HL-60 (cell line): ENCODE measurements around the gene AFTPH.

Experiments
- DNase-seq, 2 experiments: peaks; one replicate each; pipeline ENCODE4 v3.0.0-alpha.2; 2010 to 2020; ENCODE audit warnings: low read depth in 1 of 2, low spot score in 1 of 2
- H3K27ac ChIP-seq: fragments of 250-450 bp; sonication (Bioruptor Pico); replicated peaks from 2 replicates; pipeline ENCODE4 v1.5.1; 2020; ENCODE audit warnings: mild to moderate bottlenecking, moderate library complexity
- H3K27me3 ChIP-seq: fragments of 250-450 bp; sonication (Bioruptor Pico); 2 replicates; pipeline ENCODE4 v1.5.1; 2021; ENCODE audit warnings: mild to moderate bottlenecking, moderate library complexity; ENCODE audit not compliant: insufficient read depth, poor library complexity, severe bottlenecking
- H3K4me3 ChIP-seq: replicated peaks from 2 replicates; pipeline ENCODE4 v1.5.1; 2011; ENCODE audit warnings: mild to moderate bottlenecking, control low read depth, low read length; ENCODE audit not compliant: insufficient read depth
- CTCF ChIP-seq: IDR thresholded peaks from one replicate; pipeline ENCODE4 v1.5.1; 2011; ENCODE audit warnings: low read length, control low read depth, inconsistent platforms; ENCODE audit not compliant: insufficient read depth
- GABPA ChIP-seq: IDR thresholded peaks from 2 replicates; pipeline ENCODE4 v1.6.1; 2012; ENCODE audit warnings: low read depth
- POLR2AphosphoS5 ChIP-seq: IDR thresholded peaks from 2 replicates; pipeline ENCODE4 v1.6.1; 2012; ENCODE audit warnings: low read depth
- REST ChIP-seq: IDR thresholded peaks from 2 replicates; pipeline ENCODE4 v1.6.1; 2012; ENCODE audit warnings: low read depth; ENCODE audit not compliant: insufficient replicate concordance
- SPI1 ChIP-seq: IDR thresholded peaks from 2 replicates; pipeline ENCODE4 v1.6.1; 2012; ENCODE audit warnings: low read depth, mild to moderate bottlenecking, borderline replicate concordance

Gene AFTPH

GRCh38 chr2:64487256-64488049 lies 36.7 kb upstream of the AFTPH start:
- Histone ChIP-seq H3K27ac (no peak overlapping the region), H3K27me3 (no peaks in the 10 kb centered on the region), H3K4me3 (no peak overlapping the region)
- no peak for DNase-seq
- TF ChIP-seq REST (no peak), CTCF (no peak), GABPA (no peak), SPI1 (no peak)

GRCh38 chr2:64488050-64488974 lies 35.8 kb upstream of the AFTPH start:
- DNase-seq, result peak; percentile 25 to 61
- no peak for TF ChIP-seq POLR2AphosphoS5
- peak; percentile 76 for TF ChIP-seq CTCF
- Histone ChIP-seq H3K4me3 (no peak overlapping the region), H3K27ac (no peak overlapping the region), H3K27me3 (no peaks in the 10 kb centered on the region)

- no peak overlapping the region for H3K27ac ChIP-seq
- TF ChIP-seq REST (no peak), CTCF (no peak), POLR2AphosphoS5 (no peak), GABPA (no peak), SPI1 (no peak)
- no peak overlapping the region for H3K4me3 ChIP-seq
- no peak for DNase-seq
- no peaks in the 10 kb centered on the region for H3K27me3 ChIP-seq
These were observed 34.9 kb upstream of the AFTPH start for GRCh38 chr2:64489081-64489751.
